CD4-positive, CD25-positive, alpha-beta regulatory T cell (primary cell): ENCODE results near the gene CLPSL2. TPM values are rescaled to one million over a fixed set of nuclear protein-coding genes. Genes with fewer than 3 reads are reported as not detected.

Source experiments
- ATAC-seq, 2 donors: fragments of 150-1000 bp; cut with Tn5 transposase; one replicate each; pipeline ENCODE4 v1.10.0; 2021; ENCODE audit warnings: low read depth in 2 of 2, moderate number of reproducible peaks in 2 of 2, moderate library complexity in 1 of 2
- DNase-seq, 3 donors: peaks; one replicate each; pipeline versions ENCODE4 v3.0.0 to v3.0.0-alpha.2; 2012 to 2022; ENCODE audit warnings: mixed read lengths in 1 of 3
- H3K27ac ChIP-seq: one replicate; pipeline ENCODE4 v1.7.0; 2013; ENCODE audit warnings: mild to moderate bottlenecking, low read length; ENCODE audit not compliant: insufficient read depth, poor library complexity, severe bottlenecking
- H3K27me3 ChIP-seq: one replicate; pipeline ENCODE4 v1.7.0; 2013; ENCODE audit warnings: low read length; ENCODE audit not compliant: control insufficient read depth, insufficient read depth
- H3K36me3 ChIP-seq: one replicate; pipeline ENCODE4 v1.7.0; 2013; ENCODE audit warnings: mild to moderate bottlenecking, low read length, moderate library complexity; ENCODE audit not compliant: control insufficient read depth, insufficient read depth
- H3K4me1 ChIP-seq: 2 replicates; pipeline ENCODE4 v1.7.0; 2013; ENCODE audit warnings: mild to moderate bottlenecking, low read length; ENCODE audit not compliant: insufficient read depth, control insufficient read depth, poor library complexity, severe bottlenecking
- H3K4me3 ChIP-seq: one replicate; pipeline ENCODE4 v1.7.0; 2013; ENCODE audit warnings: low read depth, mild to moderate bottlenecking, low read length, moderate library complexity
- H3K9me3 ChIP-seq, 2 experiments: 1 replicate in 1 of 2; 2 replicates in 1 of 2; pipeline ENCODE4 v1.7.0; 2013; ENCODE audit warnings: low read length in 2 of 2, mild to moderate bottlenecking in 1 of 2, moderate library complexity in 1 of 2; ENCODE audit not compliant: control insufficient read depth in 2 of 2
- H3K27ac Mint-ChIP-seq, 3 donors: one replicate each; pipeline ENCODE4 v1.8.0; 2020 to 2022; ENCODE audit warnings: mild to moderate bottlenecking in 3 of 3, mixed read lengths in 3 of 3, moderate library complexity in 2 of 3
- H3K27me3 Mint-ChIP-seq: one replicate; pipeline ENCODE4 v1.8.0; 2022; ENCODE audit warnings: mild to moderate bottlenecking, mixed read lengths
- H3K36me3 Mint-ChIP-seq: one replicate; pipeline ENCODE4 v1.8.0; 2020; ENCODE audit warnings: mixed read lengths
- H3K4me1 Mint-ChIP-seq, 4 donors: one replicate each; pipeline ENCODE4 v1.8.0; 2020 to 2022; ENCODE audit warnings: mixed read lengths in 4 of 4, mild to moderate bottlenecking in 1 of 4
- H3K4me3 Mint-ChIP-seq, 4 donors: one replicate each; pipeline ENCODE4 v1.8.0; 2020 to 2022; ENCODE audit warnings: mild to moderate bottlenecking in 4 of 4, mixed read lengths in 4 of 4, moderate library complexity in 3 of 4
- H3K9me3 Mint-ChIP-seq, 7 donors: one replicate each; pipeline ENCODE4 v1.8.0; 2020 to 2022; ENCODE audit warnings: mixed read lengths in 7 of 7, mild to moderate bottlenecking in 3 of 7, moderate library complexity in 2 of 7
- polyA plus RNA-seq, 4 donors: library from polyadenylated mRNA; unstranded; fragments of 300-500 nt; fragmentation: Illumina TruSeq; gene quantifications; one replicate each; pipeline ENCODE4 v1.2.3, GENCODE V29; 2021
- total RNA-seq: library from RNA; stranded (reverse); gene quantifications from one replicate; pipeline ENCODE4 v1.2.3, GENCODE V29; 2022

CLPSL2 gene
- total and polyA plus RNA-seq, 5 donors from 2014 or later, result not detected

DNA sequence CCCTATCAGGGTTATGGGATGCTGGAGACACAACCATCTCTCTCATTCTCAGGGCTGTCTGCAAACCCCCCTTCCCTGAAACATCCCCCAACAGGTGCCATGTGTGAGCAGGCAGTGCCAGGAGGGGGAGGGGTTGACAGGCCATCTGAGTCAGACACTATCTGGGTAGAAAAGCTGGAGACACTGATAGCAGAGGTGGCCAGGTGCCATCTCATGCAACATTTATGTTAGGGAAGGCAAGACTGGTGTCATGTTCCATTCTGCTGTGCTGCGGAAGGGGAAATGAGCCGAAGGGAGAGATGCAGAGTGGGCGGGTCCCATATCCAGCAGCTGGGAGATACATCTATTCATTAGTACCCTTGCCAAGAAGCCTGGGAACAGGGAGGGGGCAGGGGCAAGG, 32.3 kb downstream of the CLPSL2 start:
- peaks cover 18% of the 10 kb centered on the region for H3K27me3 Mint-ChIP-seq
- no peaks in the 10 kb centered on the region for H3K36me3 ChIP-seq
- no peaks in the 10 kb centered on the region for H3K4me1 ChIP-seq
- H3K9me3 Mint-ChIP-seq, result peaks cover 0 to 2% (median 0%) of the 10 kb centered on the region in 7 donors
- no peaks in the 10 kb centered on the region for H3K9me3 ChIP-seq
- peaks cover 8% of the 10 kb centered on the region for H3K27me3 ChIP-seq
- H3K27ac ChIP-seq, result no peak overlapping the region
- H3K4me3 ChIP-seq, result no peak overlapping the region
- H3K4me3 Mint-ChIP-seq, result no peak overlapping the region
- H3K36me3 Mint-ChIP-seq, result no peaks in the 10 kb centered on the region
- H3K4me1 Mint-ChIP-seq, result peaks cover 0 to 2% (median under 1%) of the 10 kb centered on the region in 4 donors
- H3K27ac Mint-ChIP-seq, result no peak overlapping the region
- DNase-seq, result no peak
- no peak for ATAC-seq

DNA sequence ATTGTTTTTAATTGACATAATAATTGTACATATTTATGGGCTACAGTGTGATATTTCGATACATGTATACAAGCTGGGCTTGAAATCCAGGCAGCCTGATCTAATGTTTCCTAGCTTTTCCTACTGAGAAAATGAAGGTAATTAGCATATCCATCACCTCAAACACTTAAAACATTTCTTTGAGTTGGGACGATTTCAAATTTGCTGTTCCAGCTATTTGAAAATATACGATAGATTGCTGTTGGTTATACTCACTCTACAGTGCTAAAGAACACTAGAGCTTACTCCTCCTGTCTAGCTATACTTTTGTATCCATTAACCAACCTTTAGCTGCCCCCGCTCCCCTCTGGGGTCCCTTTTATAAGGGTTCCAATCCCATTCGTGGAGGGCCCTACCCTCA, 33.4 kb downstream of the CLPSL2 start:
- no peak overlapping the region for H3K4me3 Mint-ChIP-seq
- peaks cover 18% of the 10 kb centered on the region for H3K27me3 Mint-ChIP-seq
- peaks cover 0 to 2% (median 0%) of the 10 kb centered on the region in 7 donors for H3K9me3 Mint-ChIP-seq
- DNase-seq (no peak), ATAC-seq (no peak)
- H3K4me1 Mint-ChIP-seq, result peaks cover 0 to under 1% (median under 1%) of the 10 kb centered on the region in 4 donors
- Histone ChIP-seq H3K27ac (no peak overlapping the region), H3K27me3 (peaks cover 8% of the 10 kb centered on the region), H3K4me1 (no peaks in the 10 kb centered on the region), H3K36me3 (no peaks in the 10 kb centered on the region), H3K9me3 (no peaks in the 10 kb centered on the region), H3K4me3 (no peak overlapping the region)
- no peaks in the 10 kb centered on the region for H3K36me3 Mint-ChIP-seq
- H3K27ac Mint-ChIP-seq, result no peak overlapping the region

- no peak overlapping the region for H3K4me3 Mint-ChIP-seq
- DNase-seq, result no peak
- H3K27me3 Mint-ChIP-seq, result peaks cover 18% of the 10 kb centered on the region
- no peaks in the 10 kb centered on the region for H3K36me3 Mint-ChIP-seq
- Histone ChIP-seq H3K4me3 (no peak overlapping the region), H3K27ac (no peak overlapping the region), H3K27me3 (peaks cover 8% of the 10 kb centered on the region), H3K4me1 (no peaks in the 10 kb centered on the region), H3K9me3 (no peaks in the 10 kb centered on the region), H3K36me3 (no peaks in the 10 kb centered on the region)
- no peak for ATAC-seq
- H3K9me3 Mint-ChIP-seq, result peaks cover 0 to 2% (median 0%) of the 10 kb centered on the region in 7 donors
- H3K27ac Mint-ChIP-seq, result peak overlapping the region in 1 of 3 donors; percentile 76
- no peaks in the 10 kb centered on the region for H3K4me1 Mint-ChIP-seq
Measured at GRCh38 chr6:35810971-35811698, 34.7 kb downstream of the CLPSL2 start.

DNA sequence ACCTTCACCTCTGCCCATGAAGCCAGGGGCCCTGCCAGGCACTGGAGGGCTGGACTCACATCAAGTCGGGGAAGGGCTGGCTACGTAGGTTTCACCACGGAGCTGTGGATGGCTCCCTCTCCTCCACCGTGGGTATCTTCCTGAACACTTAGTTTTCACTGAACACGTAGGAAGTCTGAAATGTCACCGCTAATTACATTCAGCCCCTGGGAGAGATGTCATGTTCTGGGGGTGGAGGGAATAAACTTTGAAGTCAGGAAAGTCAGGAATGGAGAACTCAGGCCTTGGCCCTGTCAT, 35.2 kb downstream of the CLPSL2 start:
- H3K27ac Mint-ChIP-seq, result no peak overlapping the region
- Histone ChIP-seq H3K36me3 (no peaks in the 10 kb centered on the region), H3K27me3 (peaks cover 3% of the 10 kb centered on the region), H3K4me1 (no peaks in the 10 kb centered on the region), H3K9me3 (no peaks in the 10 kb centered on the region), H3K4me3 (no peak overlapping the region), H3K27ac (no peak overlapping the region)
- no peak overlapping the region for H3K4me3 Mint-ChIP-seq
- no peaks in the 10 kb centered on the region for H3K4me1 Mint-ChIP-seq
- ATAC-seq (no peak), DNase-seq (no peak)
- peaks cover 15% of the 10 kb centered on the region for H3K27me3 Mint-ChIP-seq
- H3K9me3 Mint-ChIP-seq, result peaks cover 0 to 2% (median 0%) of the 10 kb centered on the region in 7 donors
- no peaks in the 10 kb centered on the region for H3K36me3 Mint-ChIP-seq

GRCh38 chr6:35817515-35817914, 41.1 kb downstream of the CLPSL2 start:
- Mint-ChIP-seq H3K4me1 (no peaks in the 10 kb centered on the region), H3K9me3 (peaks cover 0 to 9% (median 0%) of the 10 kb centered on the region in 7 donors), H3K36me3 (no peaks in the 10 kb centered on the region), H3K27me3 (no peaks in the 10 kb centered on the region), H3K4me3 (no peak overlapping the region), H3K27ac (no peak overlapping the region)
- H3K9me3 ChIP-seq, result peaks cover 3 to 8% of the 10 kb centered on the region in 2 experiments
- H3K36me3 ChIP-seq, result no peaks in the 10 kb centered on the region
- H3K4me3 ChIP-seq, result no peak overlapping the region
- ATAC-seq, result no peak
- no peaks in the 10 kb centered on the region for H3K27me3 ChIP-seq
- no peak for DNase-seq
- no peak overlapping the region for H3K27ac ChIP-seq
- H3K4me1 ChIP-seq, result no peaks in the 10 kb centered on the region

DNA sequence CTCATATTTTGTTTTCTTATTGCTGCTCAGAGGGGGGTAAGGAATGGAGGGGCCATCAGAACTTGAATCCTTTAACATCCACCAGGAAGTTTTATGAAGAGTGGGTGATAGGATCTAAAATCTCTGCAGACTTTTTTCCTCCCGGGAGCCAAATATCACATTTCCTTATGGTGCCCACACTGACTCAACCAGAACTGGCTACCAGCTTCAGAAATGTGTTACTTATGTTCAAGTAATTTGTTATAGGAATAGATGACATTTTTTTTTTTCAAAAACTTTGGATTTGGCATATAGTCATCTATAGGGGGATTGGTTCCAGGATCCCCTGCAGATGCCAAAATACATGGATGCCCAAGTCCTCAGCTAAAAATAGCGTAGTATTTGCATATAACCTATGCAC, 47.2 kb downstream of the CLPSL2 start:
- H3K27me3 ChIP-seq, result no peaks in the 10 kb centered on the region
- H3K9me3 ChIP-seq, result no peaks in the 10 kb centered on the region
- H3K4me3 Mint-ChIP-seq, result no peak overlapping the region
- peaks cover 0 to 3% (median 0%) of the 10 kb centered on the region in 7 donors for H3K9me3 Mint-ChIP-seq
- no peaks in the 10 kb centered on the region for H3K27me3 Mint-ChIP-seq
- no peaks in the 10 kb centered on the region for H3K4me1 ChIP-seq
- no peak overlapping the region for H3K27ac Mint-ChIP-seq
- no peak for DNase-seq
- no peak overlapping the region for H3K27ac ChIP-seq
- no peak overlapping the region for H3K4me3 ChIP-seq
- no peak for ATAC-seq
- H3K36me3 Mint-ChIP-seq, result no peaks in the 10 kb centered on the region
- no peaks in the 10 kb centered on the region for H3K36me3 ChIP-seq
- no peaks in the 10 kb centered on the region for H3K4me1 Mint-ChIP-seq

DNA sequence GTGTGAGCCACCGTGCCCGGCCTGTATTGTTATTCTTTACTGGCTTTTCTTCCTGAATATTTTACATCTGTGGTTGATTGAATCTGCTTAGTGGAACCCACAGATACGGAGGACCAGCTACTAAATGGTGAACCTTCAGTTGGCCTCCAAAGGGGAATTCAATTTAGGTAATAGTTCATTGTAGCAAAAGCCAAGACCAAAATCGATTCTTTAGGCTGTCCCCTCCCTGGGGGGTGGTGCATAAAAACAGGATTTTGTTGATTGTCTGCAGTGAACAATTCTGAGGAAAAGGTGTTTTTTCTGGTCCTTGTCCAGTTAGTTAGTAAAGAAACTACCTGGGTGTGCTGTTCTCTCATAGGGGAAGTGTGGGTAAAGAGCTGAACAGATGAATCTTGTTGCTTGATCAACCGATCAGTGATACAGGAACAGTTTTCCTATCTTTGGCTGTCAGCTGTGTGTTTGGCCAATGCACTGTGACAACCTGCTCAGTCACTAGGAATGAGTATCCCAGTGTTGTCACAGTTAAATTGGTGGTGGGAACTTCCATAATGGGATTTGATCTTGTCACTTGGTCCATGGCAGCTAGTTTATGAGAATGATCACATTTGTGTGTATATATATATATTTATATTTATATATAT, 48.3 kb downstream of the CLPSL2 start:
- no peaks in the 10 kb centered on the region for H3K36me3 ChIP-seq
- no peak for DNase-seq
- H3K4me1 ChIP-seq, result no peaks in the 10 kb centered on the region
- no peaks in the 10 kb centered on the region for H3K36me3 Mint-ChIP-seq
- no peaks in the 10 kb centered on the region for H3K9me3 ChIP-seq
- H3K4me3 Mint-ChIP-seq, result no peak overlapping the region
- no peak overlapping the region for H3K4me3 ChIP-seq
- no peaks in the 10 kb centered on the region for H3K27me3 ChIP-seq
- no peaks in the 10 kb centered on the region for H3K4me1 Mint-ChIP-seq
- no peak overlapping the region for H3K27ac ChIP-seq
- no peak for ATAC-seq
- H3K27me3 Mint-ChIP-seq, result no peaks in the 10 kb centered on the region
- H3K9me3 Mint-ChIP-seq, result peaks cover 0 to 5% (median 0%) of the 10 kb centered on the region in 7 donors
- no peak overlapping the region for H3K27ac Mint-ChIP-seq
